Measurements from ENCODE around the gene CDK14.

CDK14 gene

GRCh38 chr7:90984692-90985091, 388.6 kb downstream of the CDK14 start:
- TF ChIP-seq ZBTB7A (IDR thresholded peaks at IDR 0.05; ENCODE audit: low read depth) (no peak), FOXM1 (IDR thresholded peaks at IDR 0.05; ENCODE audit: borderline replicate concordance, low read depth) (no peak), TCF12 (IDR thresholded peaks at IDR 0.05; ENCODE audit: low read depth) (no peak), CREB1 (IDR thresholded peaks at IDR 0.05; ENCODE audit: low read depth) (no peak), RAD21 (IDR thresholded peaks at IDR 0.05; ENCODE audit: low read depth) (no peak), YY1 (IDR thresholded peaks at IDR 0.05; ENCODE audit: low read depth) (no peak), EGR1 (IDR thresholded peaks at IDR 0.05) (no peak), USF1 (IDR thresholded peaks at IDR 0.05) (no peak), NFIC (IDR thresholded peaks at IDR 0.05) (no peak)
- TF ChIP-seq, protein P1, sequence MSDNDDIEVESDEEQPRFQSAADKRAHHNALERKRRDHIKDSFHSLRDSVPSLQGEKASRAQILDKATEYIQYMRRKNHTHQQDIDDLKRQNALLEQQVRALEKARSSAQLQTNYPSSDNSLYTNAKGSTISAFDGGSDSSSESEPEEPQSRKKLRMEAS (IDR thresholded peaks at IDR 0.05): no peak
- TF ChIP-seq, protein P2, sequence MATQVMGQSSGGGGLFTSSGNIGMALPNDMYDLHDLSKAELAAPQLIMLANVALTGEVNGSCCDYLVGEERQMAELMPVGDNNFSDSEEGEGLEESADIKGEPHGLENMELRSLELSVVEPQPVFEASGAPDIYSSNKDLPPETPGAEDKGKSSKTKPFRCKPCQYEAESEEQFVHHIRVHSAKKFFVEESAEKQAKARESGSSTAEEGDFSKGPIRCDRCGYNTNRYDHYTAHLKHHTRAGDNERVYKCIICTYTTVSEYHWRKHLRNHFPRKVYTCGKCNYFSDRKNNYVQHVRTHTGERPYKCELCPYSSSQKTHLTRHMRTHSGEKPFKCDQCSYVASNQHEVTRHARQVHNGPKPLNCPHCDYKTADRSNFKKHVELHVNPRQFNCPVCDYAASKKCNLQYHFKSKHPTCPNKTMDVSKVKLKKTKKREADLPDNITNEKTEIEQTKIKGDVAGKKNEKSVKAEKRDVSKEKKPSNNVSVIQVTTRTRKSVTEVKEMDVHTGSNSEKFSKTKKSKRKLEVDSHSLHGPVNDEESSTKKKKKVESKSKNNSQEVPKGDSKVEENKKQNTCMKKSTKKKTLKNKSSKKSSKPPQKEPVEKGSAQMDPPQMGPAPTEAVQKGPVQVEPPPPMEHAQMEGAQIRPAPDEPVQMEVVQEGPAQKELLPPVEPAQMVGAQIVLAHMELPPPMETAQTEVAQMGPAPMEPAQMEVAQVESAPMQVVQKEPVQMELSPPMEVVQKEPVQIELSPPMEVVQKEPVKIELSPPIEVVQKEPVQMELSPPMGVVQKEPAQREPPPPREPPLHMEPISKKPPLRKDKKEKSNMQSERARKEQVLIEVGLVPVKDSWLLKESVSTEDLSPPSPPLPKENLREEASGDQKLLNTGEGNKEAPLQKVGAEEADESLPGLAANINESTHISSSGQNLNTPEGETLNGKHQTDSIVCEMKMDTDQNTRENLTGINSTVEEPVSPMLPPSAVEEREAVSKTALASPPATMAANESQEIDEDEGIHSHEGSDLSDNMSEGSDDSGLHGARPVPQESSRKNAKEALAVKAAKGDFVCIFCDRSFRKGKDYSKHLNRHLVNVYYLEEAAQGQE (IDR thresholded peaks at IDR 0.05; ENCODE audit: low read depth): no peak

- TF ChIP-seq USF1 (IDR thresholded peaks at IDR 0.05) (no peak), EGR1 (IDR thresholded peaks at IDR 0.05) (no peak), TCF12 (IDR thresholded peaks at IDR 0.05; ENCODE audit: low read depth) (no peak), EP300 (IDR thresholded peaks at IDR 0.05; ENCODE audit: borderline replicate concordance) (no peak), FOXM1 (IDR thresholded peaks at IDR 0.05; ENCODE audit: borderline replicate concordance, low read depth) (no peak), TAF1 (IDR thresholded peaks at IDR 0.05; ENCODE audit: low read depth) (no peak), RAD21 (IDR thresholded peaks at IDR 0.05; ENCODE audit: low read depth) (no peak), CREB1 (IDR thresholded peaks at IDR 0.05; ENCODE audit: low read depth) (no peak), ZBTB7A (IDR thresholded peaks at IDR 0.05; ENCODE audit: low read depth) (no peak), TEAD4 (IDR thresholded peaks at IDR 0.05) (no peak), YY1 (IDR thresholded peaks at IDR 0.05; ENCODE audit: low read depth) (no peak), CEBPB (IDR thresholded peaks at IDR 0.05) (no peak)
- TF ChIP-seq, protein P1 (IDR thresholded peaks at IDR 0.05): no peak
Measured at GRCh38 chr7:90988516-90988915, 392.4 kb downstream of the CDK14 start.

DNA sequence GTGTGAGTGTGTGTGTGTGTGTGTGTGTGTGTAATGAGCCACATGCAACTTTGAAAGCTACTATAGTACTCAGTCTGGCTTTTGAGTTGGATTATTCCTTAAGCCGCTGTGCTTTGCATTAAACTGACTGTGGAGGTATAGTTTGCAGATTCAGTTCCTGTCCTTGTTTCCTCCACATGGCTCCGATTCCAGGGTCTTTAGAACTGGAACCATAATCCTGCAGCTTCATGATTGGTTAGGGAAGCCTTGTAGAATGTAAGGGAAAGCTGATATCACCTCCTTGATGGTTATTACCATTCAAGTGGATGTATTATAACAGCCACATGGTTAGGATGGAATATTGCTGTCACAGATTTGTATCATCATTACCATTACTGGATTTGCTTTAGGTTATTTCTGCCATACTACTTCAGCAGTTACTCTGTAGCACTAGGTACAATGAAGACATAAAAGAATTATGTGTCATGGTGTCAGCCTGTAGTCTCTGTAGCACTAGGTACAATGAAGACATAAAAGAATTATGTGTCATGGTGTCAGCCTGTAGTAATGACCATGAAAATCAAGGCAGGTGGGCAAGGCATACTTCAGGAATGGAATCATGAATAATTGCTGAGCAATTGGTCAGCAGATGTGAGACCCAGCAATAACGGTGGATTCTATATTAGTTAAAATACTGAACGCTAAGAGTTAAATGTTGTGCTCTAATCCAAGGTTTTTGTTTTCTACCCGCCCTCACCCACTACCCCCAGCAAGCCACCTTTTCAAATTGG, 393.1 kb downstream of the CDK14 start:
- TF ChIP-seq CEBPB (IDR thresholded peaks at IDR 0.05): no peak
- TF ChIP-seq ZBTB7A (IDR thresholded peaks at IDR 0.05; ENCODE audit: low read depth): no peak
- TF ChIP-seq FOXM1 (IDR thresholded peaks at IDR 0.05; ENCODE audit: borderline replicate concordance, low read depth): no peak
- no peak for TF ChIP-seq NFIC (IDR thresholded peaks at IDR 0.05)
- no peak for TF ChIP-seq TAF1 (IDR thresholded peaks at IDR 0.05; ENCODE audit: low read depth)
- TF ChIP-seq YY1 (IDR thresholded peaks at IDR 0.05; ENCODE audit: low read depth): no peak
- TF ChIP-seq EP300 (IDR thresholded peaks at IDR 0.05; ENCODE audit: borderline replicate concordance): no peak

GRCh38 chr7:90994121-90994520, 398.0 kb downstream of the CDK14 start:
- TF ChIP-seq, protein P2 (IDR thresholded peaks at IDR 0.05; ENCODE audit: low read depth): no peak
- TF ChIP-seq TCF12 (IDR thresholded peaks at IDR 0.05; ENCODE audit: low read depth) (no peak), TEAD4 (IDR thresholded peaks at IDR 0.05) (no peak), FOXM1 (IDR thresholded peaks at IDR 0.05; ENCODE audit: borderline replicate concordance, low read depth) (no peak), CREB1 (IDR thresholded peaks at IDR 0.05; ENCODE audit: low read depth) (no peak), TAF1 (IDR thresholded peaks at IDR 0.05; ENCODE audit: low read depth) (no peak), EP300 (IDR thresholded peaks at IDR 0.05; ENCODE audit: borderline replicate concordance) (no peak), USF1 (IDR thresholded peaks at IDR 0.05) (no peak), NFIC (IDR thresholded peaks at IDR 0.05) (no peak), CEBPB (IDR thresholded peaks at IDR 0.05) (no peak), ZBTB7A (IDR thresholded peaks at IDR 0.05; ENCODE audit: low read depth) (no peak)
- TF ChIP-seq, protein P1 (IDR thresholded peaks at IDR 0.05): no peak

DNA sequence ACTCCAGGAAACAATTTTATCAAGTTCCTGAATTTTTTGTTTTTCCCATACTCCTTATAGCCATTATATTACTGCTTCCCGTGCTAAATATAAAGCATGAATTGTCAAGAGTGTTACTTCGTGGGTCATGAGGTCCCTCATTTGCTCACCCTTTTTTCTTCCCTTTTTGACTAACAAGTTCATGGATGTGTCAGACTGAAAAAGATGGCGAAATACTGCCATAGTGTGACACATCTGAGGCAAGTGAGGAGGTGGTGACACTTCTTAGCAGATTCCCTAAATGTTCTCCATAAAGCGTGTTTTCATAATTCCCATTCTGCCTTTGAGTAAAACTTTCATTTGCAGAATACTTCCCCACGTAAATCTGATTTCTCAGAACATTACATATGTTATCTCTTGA, 398.5 kb downstream of the CDK14 start:
- TF ChIP-seq RAD21 (IDR thresholded peaks at IDR 0.05; ENCODE audit: low read depth): no peak
- TF ChIP-seq, protein P1 (IDR thresholded peaks at IDR 0.05): no peak
- TF ChIP-seq, protein P2 (IDR thresholded peaks at IDR 0.05; ENCODE audit: low read depth): no peak
- no peak for TF ChIP-seq FOXM1 (IDR thresholded peaks at IDR 0.05; ENCODE audit: borderline replicate concordance, low read depth)
- no peak for TF ChIP-seq TAF1 (IDR thresholded peaks at IDR 0.05; ENCODE audit: low read depth)
- no peak for TF ChIP-seq EP300 (IDR thresholded peaks at IDR 0.05; ENCODE audit: borderline replicate concordance)
- no peak for TF ChIP-seq USF1 (IDR thresholded peaks at IDR 0.05)
- TF ChIP-seq CEBPB (IDR thresholded peaks at IDR 0.05): no peak
- TF ChIP-seq TCF12 (IDR thresholded peaks at IDR 0.05; ENCODE audit: low read depth): no peak
- TF ChIP-seq NFIC (IDR thresholded peaks at IDR 0.05): no peak
- no peak for TF ChIP-seq EGR1 (IDR thresholded peaks at IDR 0.05)
- no peak for TF ChIP-seq TEAD4 (IDR thresholded peaks at IDR 0.05)
- TF ChIP-seq ZBTB7A (IDR thresholded peaks at IDR 0.05; ENCODE audit: low read depth): no peak
- TF ChIP-seq CREB1 (IDR thresholded peaks at IDR 0.05; ENCODE audit: low read depth): no peak
